Stimulated activated CD8-positive, alpha-beta memory T cell treated with anti-CD3 and anti-CD28 coated beads, Interleukin-12 subunit alpha, Interleukin-12 subunit beta, amount 100 ng/mL, for 1 hour (primary cell): ENCODE measurements around the gene AKT2.
"Not testable (repeated sequence)": the region's sequence is repeated elsewhere in the genome, so short reads cannot be mapped to it uniquely, and the experiment has no call there.

Experiments used
- DNase-seq: peaks from one replicate; pipeline ENCODE4 v3.0.0-alpha.2; 2020; ENCODE audit warnings: low read depth

The AKT2 gene

DNA sequence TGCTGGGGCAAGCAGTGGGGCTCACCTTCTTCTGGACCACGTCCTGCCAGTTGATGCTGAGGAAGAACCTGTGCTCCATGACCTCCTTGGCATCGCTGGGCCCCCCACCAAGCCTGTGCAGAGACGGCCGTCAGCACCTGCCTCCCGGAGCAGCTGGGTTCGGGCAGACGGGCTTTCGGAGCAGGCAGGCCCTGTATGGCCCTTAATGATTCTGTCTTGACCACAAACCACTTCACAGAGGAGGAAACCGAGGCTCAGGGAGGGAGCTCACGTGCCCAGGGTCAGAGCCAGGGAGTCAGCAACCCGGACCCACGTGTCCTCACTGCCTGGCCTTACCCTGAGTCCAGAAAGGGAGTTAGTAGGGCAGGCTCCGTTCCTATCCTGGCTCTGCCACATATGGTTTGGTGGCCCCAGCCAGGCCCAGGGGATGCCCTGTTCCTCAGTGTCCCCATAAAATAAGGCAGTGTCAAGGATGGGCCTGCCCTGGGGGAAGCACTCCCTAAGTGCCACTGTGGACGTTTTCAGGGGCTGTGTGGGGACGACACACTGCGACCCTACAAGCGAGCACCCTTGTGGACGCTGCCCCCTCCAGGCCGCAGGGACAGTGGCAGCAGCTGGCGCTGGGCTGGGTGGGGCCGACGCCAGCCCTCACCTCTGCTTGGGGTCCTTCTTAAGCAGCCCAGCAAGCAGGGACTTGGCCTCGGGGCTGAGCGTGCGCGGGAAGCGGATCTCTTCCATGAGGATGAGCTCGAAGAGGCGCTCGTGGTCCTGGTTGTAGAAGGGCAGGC is 49.7 kb downstream of the AKT2 start:
- no peak for DNase-seq

DNA sequence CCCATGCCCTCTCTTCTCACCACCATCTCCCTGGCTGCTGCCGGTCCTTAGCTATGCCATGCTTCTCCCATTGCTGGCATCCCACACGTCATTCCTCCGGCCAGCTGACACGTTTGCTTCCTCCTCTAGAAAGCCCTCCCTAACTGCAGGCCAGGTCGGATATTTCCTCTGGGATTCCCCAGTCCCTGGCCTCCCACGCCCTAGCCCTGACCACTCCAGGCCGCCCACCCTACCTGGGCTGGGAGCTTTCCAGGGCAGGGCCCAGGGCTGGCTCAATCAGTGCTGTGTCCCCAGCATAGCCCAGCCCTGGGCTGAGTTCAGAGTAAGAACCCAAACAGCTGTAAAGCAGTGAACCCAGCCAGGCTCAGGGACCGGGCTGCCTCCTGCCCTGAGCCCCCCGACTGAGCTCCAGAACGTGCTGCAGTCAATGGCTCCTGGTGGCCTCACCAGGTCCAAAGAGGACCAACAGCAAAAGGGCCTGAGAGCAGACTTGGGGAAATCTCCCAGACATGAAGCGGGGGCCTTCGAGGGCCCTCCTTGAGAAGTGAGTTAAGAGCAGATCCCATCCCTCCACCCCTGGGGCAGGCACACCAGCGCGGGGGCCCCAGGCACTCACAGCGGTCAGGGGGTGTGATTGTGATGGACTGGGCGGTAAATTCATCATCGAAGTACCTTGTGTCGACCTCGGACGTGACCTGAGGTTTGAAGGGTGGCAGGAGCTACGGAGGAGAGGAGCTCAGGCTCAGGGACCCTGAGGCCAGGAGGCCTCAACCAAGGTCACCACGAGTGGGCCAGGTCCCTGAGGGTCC is 50.5 kb downstream of the AKT2 start:
- no peak for DNase-seq

DNA sequence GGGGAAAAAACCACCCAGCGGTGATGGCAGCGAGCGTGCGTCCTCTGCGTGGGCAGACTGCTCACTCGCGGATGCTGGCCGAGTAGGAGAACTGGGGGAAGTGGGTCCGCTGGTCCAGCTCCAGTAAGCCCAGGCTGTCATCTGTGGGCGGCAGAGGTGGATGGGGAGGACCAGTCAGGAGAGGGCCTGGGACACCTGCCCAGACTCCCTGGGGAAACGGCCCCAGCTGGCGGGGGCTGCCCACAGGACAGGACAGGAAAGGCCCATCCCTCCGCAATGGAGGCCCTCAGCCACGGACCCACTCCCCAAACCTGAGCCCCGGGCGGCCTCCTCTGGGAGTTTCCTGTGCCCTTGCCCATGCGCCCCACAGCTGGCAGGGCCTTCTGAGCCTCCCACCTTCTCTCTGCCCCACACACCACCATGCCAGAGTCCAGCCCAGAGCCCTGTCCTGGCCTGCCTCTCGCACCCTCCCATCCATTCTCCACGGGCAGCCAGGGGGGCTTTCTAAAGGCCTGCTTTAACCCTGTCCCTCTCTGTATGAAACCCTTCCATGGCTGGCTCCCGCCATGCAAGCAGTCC is 51.2 kb downstream of the AKT2 start:
- DNase-seq: no peak

DNA sequence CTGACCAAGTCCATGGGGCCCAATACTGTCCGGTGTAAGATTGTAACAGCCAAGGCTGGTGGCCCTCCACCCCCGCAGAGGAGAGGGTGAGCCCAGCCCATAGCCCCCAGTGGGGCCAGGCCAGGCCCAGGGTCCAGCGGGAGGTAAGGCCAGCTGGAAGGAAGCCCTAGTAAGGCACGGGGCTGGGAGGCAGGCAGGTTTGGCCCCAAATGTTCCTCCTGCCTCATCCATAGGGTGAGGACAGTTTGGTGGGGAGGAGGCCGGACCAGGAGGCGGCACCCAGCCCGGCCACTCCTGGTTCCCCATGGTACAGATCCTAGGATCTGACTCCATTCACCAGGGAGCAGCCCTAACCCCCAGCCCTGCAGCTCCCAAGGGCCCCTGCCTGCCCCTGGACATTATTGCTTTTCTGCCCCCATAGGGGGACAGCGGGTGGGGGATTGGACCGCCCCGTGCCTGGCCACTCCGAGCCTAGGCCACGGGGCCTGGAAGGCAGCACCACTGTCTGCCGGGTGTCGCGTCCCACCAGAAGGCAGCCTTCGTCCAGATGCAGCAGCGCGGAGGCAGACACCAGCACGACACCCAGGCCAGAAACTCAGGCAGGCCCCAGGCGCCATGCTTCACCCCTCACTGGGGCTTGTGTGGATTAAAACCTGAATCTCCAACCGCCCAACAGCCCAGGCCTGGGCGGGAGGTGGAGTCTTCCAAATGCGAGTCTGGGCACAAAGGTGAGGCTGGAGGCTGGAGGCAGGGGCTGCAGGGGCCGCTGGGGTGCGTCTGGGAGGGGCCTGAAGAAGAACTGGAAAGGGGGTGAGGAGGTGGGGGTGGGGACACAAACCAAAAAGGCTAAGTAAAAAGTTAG is 52.0 kb downstream of the AKT2 start:
- no peak for DNase-seq

DNA sequence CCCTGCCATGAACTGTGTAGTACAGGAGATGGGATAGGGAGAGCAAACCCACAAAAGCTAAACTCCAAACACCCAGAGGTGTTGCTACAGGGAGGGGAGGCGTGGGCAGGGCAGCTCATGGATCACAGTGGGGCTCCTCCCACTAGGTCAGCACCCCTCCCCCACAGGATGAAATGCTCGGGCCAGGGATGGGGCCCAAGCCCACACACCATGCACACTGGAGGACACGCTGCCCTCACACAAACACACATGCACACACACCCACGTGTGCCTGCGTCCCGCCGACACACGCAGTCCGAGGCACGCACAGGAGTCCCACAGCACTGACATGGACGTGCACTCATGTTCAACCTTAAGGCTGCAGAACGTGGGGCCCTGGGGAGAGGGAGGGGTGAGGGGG is 52.7 kb downstream of the AKT2 start:
- DNase-seq: no peak

DNA sequence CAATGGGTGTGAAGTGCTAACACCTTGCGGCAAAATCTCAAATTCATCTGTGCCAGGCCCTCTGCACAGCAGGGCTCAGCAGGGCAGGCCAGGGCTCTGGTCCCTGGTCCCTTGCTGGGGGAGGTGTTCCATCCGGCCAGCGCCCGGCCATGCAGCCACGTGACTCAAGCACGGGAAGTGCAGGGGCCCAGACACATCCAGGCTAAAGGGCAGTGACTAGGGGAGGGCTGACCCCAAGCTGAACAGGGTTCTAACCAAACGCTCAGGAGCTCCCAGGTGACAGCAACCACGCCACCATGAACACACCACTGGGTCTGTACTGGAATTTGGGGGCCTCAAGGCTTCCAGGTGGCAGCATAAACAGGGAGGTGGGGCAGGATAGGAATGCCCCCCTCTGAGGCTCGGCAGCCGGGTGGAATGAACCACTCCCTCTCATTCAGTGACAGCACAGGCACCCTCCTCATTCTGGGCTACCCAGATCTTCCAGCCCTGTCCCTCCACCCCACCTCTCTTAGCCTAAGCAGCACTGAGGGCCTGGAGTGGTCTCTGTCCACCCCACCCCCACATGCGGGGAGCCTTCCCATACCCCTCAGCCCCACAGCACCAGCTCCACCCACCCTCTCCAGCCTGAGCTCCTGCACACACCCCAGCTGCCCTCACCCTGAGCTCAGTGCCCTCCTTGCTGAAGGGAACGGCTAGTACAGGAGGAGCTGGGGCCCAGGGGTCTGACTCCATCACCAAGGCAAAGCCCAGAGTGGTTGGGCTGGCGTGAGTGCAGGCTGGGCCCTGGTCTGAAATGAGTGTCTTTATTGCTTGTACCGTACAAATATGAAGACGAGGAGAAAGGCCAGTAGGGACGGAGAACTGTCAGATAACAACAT is 53.4 kb downstream of the AKT2 start:
- DNase-seq: no peak

DNA sequence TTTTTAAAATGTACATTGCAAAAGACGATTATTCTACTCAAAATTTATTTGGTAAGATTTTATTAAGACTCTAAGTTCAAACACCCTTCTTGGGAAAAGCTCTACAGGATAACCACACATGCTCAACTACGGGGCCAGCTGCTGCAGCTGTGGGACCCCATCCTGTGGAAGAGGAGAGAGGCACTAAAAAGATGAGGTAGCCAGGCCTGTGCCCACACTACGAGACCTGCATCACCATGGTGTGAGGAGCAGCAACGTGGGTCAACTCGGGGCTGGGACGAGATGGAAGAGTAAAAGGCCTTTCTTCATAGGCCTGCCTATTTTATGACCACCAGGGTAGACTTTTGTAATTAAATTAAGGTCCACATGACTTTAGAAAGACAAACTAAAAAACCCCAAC is 54.1 kb downstream of the AKT2 start:
- no peak for DNase-seq

DNA sequence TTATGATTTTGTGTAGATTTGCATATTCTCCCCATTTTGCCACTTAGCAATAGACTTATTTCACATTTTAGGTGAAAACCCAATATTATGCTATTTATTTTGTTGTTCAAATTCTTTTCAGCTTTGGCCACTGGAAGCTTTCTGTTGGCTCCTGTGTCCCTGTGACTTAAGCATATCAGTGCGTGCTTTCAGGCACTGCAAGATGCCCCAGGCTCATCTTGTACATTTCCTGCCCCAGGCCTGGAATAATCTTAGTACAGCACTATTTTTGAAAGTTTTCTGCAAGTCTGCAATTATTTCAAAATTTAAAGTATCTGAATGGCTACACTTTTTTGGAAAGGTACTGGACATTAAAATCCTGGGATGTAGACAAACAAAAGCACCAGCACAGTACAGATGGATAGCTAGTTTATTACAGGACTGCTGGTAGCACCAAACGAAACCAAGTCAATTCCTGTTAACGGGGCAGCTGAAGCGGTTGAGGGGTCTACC is 55.2 kb downstream of the AKT2 start:
- DNase-seq: no peak

DNA sequence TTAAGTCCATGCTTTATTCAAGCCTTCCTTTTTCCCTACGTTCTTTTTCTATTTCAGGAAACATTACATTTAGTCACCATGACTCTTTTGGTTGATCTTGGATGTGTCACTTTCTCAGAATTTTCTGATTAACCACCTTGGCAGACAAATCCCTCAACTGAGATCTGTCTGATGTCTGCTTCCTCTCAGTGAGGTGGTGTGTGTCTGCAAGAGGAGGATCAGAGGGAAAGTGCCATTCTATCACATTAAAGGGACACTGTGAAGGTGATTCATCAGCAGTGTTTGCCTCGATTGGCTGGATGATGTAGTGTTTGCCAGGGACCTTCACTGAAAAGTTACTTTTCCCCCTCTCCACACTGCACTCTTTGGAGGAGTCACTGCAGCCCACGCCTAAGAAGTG is 55.7 kb downstream of the AKT2 start:
- no peak for DNase-seq

DNA sequence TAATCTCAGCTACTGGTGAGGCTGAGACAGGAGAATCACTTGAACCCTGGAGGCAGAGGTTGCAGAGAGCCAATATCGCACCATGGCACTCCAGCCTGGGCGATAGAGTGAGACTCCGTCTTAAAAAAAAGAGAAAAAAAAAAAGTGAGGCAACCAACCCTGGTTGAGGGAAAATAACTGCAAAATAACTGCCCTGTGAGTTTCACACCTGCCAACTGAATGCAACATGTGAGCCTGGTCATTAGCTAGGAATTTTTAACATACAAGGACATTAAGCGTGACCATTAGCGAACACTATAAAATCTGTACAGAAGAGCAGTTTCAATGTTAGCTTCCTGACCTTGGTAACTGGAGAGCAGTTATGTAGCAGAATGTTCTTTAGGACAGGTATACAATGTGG is 56.3 kb downstream of the AKT2 start:
- DNase-seq: no peak

DNA sequence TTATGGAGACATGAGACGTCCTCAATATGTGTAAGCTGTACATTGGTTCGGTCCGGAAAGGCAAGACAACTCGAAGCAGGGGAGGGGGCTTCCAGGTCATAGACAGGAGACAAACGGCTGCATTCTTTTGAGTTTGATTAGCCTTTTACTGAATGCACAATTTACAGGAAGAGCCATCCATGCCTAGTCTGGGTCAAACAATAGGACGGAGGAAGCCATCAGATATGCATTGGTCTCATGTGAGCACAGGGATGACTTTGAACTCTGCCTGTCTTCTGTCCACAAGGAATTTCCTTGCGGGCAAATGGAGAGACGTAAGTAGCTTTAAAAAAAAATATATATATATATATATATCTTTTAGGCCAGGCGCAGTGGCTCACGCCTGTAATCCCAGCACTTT is 56.8 kb downstream of the AKT2 start:
- no peak for DNase-seq

DNA sequence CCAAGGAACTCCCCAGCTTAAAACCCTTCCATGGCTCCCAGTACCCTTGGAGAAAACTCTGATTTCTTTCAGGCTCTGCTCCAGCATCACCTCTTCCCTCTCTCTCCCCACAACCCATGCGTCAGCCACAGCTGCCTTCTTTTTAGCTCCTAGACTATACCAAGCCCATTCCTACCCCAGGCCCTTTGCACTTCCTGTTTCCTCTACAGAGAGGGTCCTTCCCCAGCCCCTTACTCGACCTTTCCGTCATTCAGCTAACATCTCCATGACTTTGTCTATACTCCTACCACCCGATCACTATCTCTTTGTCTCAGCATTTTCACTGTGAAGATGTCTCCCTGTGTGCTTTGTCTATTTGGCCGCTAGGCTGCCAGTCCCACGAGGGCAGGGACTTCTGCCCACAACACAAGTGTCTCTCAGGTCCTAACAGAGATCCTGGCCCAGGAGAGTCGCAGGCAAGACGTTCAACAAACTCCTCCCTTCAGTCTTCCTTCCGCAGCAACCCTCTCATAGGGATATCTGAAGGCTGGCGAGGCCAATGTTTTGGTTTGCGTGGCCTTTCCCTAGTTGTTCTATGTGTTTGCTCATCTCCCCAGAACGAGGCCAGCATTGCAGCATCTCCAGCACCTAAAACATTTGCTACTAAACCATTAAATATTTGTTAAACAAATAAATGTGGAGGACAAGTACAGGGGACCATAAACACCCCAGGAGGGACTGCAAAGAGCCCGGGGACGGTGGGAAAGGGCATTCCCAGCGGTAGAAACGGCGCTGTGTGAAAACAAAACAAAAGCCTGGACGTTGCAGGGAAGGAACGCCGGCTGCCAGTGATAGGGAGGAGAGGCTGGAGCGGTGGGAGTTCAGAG is 59.5 kb downstream of the AKT2 start:
- no peak for DNase-seq

DNA sequence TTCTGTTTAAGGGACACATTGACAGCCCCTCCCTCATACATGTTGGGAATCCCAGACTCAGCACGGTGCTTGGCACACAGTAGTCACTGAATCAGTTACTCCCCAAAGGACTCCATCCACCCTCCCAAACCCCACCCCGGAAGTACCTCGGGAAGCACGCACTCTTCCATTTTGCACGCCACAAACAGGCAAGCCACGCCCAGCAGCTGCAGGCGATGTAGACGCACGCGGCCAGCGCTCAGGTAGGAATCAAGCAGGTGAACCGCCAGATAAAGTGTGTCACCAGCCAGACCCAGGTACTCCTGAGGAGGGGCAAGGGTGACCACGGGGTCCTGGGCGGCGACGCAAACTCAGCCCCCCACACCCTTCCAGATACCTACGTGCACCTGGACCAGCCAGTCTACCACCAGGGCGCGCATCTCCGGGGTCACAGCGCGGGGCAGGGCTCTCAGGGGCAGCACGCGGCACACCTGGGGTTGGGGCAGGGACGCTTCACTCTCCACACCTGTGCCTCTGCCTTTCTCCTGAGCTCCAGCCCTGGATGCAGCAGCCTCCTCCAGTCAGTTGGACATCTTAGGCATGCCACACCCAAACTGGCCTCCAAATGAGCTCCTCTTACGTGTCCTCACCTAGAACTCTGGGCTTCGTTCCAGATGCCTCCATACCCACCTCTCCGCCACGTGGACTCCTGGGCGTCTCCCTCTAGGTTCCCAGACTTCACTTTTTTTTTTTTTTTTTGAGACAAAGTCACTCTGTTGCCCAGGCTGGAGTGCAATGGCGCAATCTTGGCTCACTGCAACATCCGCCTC is 60.6 kb downstream of the AKT2 start:
- no peak for DNase-seq

DNA sequence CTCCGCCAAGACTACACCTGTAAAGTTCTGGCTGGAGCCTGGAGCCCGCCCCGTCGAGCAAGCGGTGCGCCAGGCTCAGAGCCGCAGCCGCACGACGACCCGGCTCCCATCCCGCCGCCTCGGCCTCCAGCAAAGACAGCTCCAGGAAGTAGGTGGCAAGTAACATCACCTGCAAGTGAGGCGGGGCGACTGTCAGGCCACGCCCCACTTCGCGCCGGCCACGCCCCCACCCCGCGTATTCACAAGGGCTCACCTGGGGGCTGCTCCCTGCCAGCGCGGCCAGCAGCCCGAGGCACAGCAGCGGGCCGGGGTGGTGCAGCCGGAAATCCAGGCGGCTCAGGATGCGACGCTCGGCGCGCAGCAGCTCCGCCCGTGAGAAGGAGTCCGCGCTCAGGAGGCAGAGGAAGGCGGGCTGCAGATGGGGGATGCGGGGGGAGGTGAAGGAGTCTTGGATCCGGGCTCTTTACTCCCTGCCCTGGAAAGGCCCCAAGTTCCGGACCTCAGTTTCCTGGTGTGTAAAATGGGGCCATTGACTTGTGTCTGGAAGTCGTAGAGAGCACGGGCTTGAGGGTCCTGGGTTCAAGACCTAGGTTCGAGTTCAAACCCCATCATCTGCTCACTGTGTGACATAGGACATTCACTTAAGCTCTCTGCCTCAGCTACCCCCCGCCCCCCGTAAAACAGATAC is 61.9 kb downstream of the AKT2 start:
- DNase-seq: no peak

DNA sequence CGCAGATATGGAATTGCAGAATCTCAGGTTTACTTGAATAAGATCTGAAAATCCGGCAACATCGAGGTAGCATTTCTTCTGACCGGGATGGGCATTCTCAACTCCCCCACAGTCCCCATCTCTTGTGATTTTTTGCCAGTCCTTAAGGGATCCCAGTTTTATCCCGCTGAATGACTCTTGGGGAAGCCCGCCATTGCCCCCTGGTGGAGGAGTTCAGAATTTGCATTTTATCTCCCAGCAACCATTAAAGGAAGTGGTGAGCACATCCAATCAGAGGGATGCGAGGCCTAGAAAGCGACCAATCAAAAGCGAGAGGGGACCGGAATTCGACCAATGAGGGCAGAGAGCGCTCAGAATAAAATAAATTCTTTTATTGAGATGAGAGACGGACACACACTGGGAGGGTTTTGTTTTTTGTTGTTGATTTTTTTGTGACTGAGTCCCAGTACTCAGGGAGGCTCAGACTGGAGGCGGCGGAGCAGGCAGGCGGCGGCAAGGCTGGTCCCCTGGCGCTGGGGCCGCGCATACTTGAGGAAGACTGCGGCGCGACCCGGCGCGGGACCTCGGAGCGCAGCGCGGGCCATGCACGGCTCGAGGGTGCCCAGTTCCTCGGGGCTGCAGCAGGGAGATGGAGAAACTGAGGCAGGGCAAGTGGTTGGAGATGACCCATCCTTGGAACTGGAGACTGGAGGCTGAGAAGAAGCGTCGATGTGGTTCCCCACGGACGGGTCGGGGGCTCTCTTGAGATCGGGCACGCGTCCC is 63.1 kb downstream of the AKT2 start:
- peak; percentile 52 for DNase-seq

DNA sequence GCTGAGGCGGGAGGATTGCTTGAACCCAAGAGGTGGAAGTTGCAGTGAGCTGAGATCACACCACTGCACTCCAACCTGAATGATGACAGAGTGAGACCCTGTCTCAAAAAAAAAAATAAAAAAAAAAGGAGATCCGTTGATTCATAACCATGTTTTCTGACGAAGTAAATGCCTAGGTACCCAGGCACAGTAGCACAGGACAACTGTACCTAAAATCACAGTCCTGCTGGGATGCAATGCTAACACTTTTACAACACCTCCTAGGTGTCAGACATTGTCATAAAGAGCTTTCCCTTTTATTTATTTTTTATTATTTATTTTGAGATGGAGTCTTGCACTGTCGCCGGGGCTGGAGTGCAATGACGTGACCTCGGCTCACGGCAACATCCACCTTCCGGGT is 64.5 kb downstream of the AKT2 start:
- DNase-seq: no peak

DNA sequence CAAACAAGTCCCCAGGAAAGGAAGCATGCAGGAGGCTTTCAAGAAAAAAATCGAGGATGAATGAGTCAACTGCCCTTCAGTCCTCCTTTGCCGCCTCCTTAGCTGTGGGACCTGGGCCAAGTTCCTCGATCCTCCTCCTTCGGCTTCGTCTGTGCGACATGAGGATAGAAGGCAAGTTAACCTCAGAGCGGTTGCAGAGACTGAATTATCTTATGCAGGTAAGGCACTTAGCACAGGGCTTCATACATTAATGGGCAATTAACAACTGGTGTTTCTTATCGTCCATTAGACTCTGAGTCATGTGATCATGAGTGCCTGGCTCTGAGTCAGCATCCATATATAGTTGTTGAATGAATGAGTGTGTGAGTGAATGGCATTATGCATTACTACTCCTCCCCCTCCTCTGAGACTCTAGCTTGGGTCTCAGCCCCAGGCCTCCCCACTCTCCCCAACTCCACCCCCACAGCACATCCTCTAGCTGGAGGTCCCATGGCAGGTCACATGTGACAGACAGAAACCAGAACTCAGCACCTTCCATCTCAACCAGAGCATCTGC is 65.3 kb downstream of the AKT2 start:
- no peak for DNase-seq

DNA sequence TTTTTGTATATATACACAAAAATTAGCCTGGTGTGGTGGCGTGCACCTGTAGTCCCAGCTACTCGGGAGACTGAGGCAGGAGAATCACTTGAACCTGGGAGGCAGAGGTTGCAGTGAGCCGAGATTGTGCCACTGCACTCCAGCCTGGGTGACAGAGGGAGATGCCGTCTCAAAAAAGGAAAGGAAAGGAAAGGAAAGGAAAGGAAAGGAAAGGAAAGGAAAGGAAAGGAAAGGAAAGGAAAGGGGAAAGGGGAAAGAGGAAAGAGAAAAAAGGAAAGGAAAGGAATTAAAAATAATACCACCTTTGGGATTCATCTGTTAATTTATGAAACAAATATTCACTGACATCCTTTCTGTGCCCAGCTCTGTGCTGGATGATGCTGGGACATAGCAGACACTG is 66.1 kb downstream of the AKT2 start:
- DNase-seq: not testable (repeated sequence)
